ENCODE measurements around the gene NOP53.
A peak's percentile ranks its signal among the peaks of the same experiment; 100 is the strongest.
"Not testable (repeated sequence)": the region's sequence is repeated elsewhere in the genome, so short reads cannot be mapped to it uniquely, and the experiment has no call there.

Gene NOP53

GRCh38 chr19:47777245-47778048 lies 32.1 kb downstream of the NOP53 start:
- not testable (repeated sequence) for DNase-seq (ENCODE audit: low read depth)

GRCh38 chr19:47778049-47778953 lies 33.0 kb downstream of the NOP53 start, which contains the start of gene SELENOW:
Gene SELENOW (plus strand): TSS chr19:47778703. CDS start chr19:47778786, 83 bp downstream.
- peak; percentile 57 for DNase-seq (ENCODE audit: low read depth)

DNA sequence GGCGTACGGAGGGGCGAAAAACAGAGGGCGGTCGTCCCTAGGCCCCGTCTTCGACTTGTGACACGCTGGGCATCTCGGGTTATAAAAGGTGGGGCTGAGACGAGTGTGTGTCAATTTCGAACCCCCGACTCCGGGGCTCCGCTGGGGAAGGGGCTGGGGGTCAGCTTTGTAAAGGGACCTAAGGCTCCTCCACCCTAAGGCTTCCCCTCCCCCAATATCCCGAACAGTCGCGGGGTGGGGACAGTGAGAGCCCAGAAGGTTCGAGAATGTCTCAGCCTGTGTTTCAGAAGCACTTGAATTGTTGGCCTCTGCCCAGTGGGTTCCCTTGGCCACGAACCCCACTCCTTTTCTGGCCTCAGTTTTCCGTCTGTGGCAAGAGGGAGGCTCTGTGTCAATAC lies 33.6 kb downstream of the NOP53 start:
- no peak for DNase-seq (ENCODE audit: low read depth)

DNA sequence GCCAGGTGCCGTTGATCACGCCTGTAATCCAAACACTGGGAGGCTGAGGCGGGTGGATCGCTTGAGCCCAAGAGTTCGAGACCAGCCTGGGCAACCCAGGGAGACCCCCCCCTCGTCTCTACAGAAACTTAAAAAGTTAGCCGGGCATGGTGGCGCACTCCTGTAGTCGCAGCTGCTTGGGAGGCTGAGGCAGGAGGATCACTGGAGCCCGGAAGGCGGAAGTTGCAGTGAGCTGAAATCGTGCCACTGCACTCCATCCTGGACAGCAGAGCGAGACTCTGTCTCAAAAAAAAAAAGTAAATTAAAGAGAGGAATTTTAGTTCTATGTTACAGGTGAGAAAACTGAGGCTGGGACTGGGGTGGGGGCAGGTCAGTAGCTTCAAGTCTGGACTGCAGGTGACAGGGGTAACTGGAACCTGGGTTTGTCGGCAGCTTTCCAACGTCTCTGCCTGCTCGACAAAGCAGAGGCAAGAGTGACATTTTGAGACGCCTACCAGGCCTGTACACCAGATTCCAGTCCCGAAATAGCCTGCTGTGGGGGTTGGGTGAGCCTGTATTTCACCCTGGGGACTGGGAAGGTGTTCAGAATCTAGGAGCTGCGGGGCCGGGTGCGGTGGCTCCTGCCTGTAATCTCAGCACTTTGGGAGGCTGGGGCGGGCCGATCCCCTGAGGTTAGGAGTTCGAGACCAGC lies 34.3 kb downstream of the NOP53 start:
- no peak for DNase-seq (ENCODE audit: low read depth)

GRCh38 chr19:47780215-47780551 lies 34.8 kb downstream of the NOP53 start:
- DNase-seq (ENCODE audit: low read depth), result no peak

- no peak for DNase-seq (ENCODE audit: low read depth)
Measured at GRCh38 chr19:47781590-47782262, 36.4 kb downstream of the NOP53 start.

GRCh38 chr19:47786566-47786965 lies 41.2 kb downstream of the NOP53 start:
- no peak for DNase-seq (ENCODE audit: low read depth)

- not testable (repeated sequence) for DNase-seq (ENCODE audit: low read depth)
Measured at GRCh38 chr19:47787307-47787706, 42.0 kb downstream of the NOP53 start.

DNA sequence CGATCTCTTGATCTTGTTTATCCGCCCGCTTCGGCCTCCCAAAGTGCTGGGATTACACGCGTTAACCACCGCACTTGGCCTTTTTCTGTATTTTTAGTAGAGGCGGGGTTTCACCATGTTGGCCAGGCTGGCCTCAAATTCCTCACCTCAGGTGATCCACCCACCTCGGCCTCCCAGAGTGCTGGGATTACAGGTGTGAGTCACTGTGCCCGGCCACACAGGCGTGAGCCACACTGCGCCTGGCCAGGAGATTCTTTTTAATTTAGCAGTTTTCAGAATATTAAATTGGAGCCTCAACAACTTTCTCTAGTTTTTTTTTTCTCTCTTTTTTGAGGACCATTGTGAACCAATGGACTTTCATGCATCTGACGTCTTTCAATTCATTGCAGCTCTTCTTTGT lies 44.5 kb downstream of the NOP53 start:
- DNase-seq (ENCODE audit: low read depth), result not testable (repeated sequence)

DNA sequence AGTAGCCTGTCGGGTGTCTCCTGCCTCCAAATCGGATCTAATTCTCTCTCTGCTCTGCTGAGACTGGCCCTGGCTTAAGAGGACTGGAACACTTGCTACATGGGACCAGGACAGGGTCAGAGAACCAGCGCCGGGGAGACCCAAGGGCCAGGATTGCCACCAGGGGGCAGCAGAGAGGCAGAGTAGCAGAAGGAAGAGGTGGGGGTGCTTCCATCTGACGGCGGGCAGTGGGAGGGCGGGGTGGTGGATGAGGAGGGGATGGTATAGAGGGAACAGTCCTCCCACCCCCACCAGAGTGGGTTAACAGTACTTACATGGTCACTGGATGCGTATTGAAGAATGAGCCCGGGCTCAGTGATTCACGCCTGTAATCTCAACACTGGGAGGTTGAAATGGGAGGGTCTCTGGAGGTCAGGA lies 45.1 kb downstream of the NOP53 start:
- DNase-seq (ENCODE audit: low read depth), result peak; percentile 74

DNA sequence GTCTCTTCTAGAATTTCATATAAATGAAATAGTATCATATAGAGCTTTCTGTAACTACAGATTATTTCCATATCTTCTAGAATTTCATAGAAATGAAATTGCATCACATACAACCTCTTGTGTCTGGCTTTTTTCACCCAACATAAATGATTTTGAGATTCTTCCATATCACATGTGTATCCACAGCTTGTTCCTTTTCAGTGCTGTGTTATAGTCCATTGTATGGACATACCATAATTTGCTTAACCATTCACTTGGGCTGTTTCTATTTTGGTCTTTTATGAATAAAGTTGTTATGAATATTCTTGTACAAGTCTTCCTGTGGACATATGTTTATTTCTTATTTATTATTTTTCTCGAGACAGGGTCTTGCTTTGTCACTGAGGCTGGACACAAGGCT lies 47.3 kb downstream of the NOP53 start:
- DNase-seq (ENCODE audit: low read depth), result no peak

DNA sequence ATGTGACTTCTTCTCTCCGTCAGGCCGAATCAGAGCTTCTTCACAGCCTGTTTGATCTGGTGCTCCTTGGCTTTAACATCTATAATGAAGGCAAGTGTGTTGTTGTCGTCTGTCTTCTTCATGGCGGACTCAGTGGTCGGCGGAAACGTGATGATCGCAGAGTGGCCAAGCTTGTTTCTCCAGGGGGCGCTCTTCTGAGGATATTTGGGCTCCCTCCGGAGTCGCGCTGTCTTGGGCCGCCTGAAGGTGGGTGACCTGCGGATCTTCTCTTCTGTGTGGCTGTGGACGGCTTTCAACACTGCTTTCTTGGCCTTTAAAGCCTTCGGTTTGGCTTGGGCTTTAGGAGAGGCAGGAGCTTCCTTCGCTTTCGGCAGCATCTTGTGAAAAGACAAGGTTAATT lies 49.2 kb downstream of the NOP53 start:
- DNase-seq (ENCODE audit: low read depth), result no peak

GRCh38 chr19:47796785-47797184 lies 51.4 kb downstream of the NOP53 start:
- DNase-seq (ENCODE audit: low read depth), result no peak

- DNase-seq (ENCODE audit: low read depth), result no peak
Measured at GRCh38 chr19:47797996-47798903, 52.9 kb downstream of the NOP53 start.

GRCh38 chr19:47798904-47799266 lies 53.5 kb downstream of the NOP53 start:
- DNase-seq (ENCODE audit: low read depth), result no peak

- DNase-seq (ENCODE audit: low read depth), result no peak
Measured at GRCh38 chr19:47801270-47801669, 55.9 kb downstream of the NOP53 start.

DNA sequence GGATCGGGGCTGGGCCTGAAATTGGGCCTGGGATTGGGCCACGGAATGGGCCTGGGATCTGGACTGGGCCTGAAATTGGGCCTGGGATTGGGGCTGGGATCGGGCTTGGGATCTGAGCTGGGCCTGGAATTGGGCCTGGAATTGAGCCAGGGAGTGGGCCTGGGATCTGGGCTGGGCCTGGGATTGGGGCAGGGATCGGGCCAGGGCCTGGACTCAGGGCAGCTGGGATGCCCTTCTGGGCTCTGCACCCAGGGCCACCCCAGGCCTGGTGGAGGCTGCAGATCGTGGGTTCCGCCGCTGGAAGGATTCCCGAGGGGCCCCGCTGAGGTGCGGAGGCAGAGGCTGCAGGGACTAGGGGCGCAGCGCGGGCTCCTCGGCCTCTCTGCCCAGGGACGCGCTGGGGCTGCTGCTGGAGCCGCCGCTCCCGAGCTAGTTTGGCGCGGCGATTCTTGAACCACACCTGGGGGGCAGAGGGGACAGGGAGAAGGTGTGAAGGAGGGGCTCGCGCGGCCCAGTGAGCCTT lies 57.2 kb downstream of the NOP53 start:
- no peak for DNase-seq (ENCODE audit: low read depth)

DNA sequence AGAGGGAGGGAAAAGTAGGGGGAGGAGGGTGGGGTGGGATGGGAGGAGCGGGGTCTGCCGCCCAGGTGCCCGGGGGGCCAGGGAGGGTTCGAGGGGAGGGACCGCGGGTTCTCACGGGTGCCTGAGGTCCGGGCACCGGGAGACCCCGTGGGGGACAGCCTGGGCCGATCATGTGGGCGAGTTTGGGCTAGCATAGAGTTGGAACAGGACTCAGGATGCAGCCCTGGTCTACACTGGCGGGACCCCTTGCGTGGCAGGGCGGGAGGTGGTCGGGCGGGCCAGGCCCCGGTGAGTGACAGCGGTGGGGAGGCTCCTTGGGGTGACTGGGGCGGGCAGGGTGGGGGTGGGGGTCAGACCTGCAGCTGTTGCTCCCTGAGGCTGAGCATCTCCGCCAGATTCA lies 57.8 kb downstream of the NOP53 start:
- DNase-seq (ENCODE audit: low read depth), result not testable (repeated sequence)

GRCh38 chr19:47803671-47804070 lies 58.3 kb downstream of the NOP53 start:
- not testable (repeated sequence) for DNase-seq (ENCODE audit: low read depth)

- DNase-seq (ENCODE audit: low read depth), result not testable (repeated sequence)
Measured at GRCh38 chr19:47804451-47804850, 59.1 kb downstream of the NOP53 start, which contains the start of gene TPRX1. Gene TPRX1 (minus strand): TSS chr19:47804551. CDS start chr19:47804539, 12 bp downstream.

Data from T follicular helper cell (primary cell).